ENCODE results near the gene SIRT6.

GRCh38 chr19:4227771-4228170 lies 45.4 kb upstream of the SIRT6 start:
- TF ChIP-seq CBX5 (IDR thresholded peaks at IDR 0.05; ENCODE audit: low read depth): no peak
- TF ChIP-seq YY1 (IDR thresholded peaks at IDR 0.05; ENCODE audit: low read depth, low read length): no peak
- no peak for TF ChIP-seq SIN3A (IDR thresholded peaks at IDR 0.05; ENCODE audit: low read depth, low read length)
- no peak for TF ChIP-seq RCOR1 (conservative IDR thresholded peaks at IDR 0.05; ENCODE audit: low read depth, low read length)
